GM06990 (cell line): ENCODE data around the gene GPR33.
"Not testable (repeated sequence)": the region's sequence is repeated elsewhere in the genome, so short reads cannot be mapped to it uniquely, and the experiment has no call there.

Experiments
- DNase-seq: peaks from one replicate; pipeline ENCODE4 v3.0.0-alpha.2; 2011; ENCODE audit not compliant: insufficient read length; ENCODE audit errors: extremely low read depth
- H3K27me3 ChIP-seq: replicated peaks from 2 replicates; pipeline ENCODE4 v1.6.0; 2011; ENCODE audit warnings: low read length; ENCODE audit not compliant: control insufficient read depth, insufficient read depth
- H3K36me3 ChIP-seq: 2 replicates; pipeline ENCODE4 v1.5.1; 2011; ENCODE audit warnings: low read length; ENCODE audit not compliant: control insufficient read depth, insufficient read depth
- H3K4me3 ChIP-seq: replicated peaks from 2 replicates; pipeline ENCODE4 v1.5.1; 2011; ENCODE audit warnings: low read depth, mild to moderate bottlenecking, control low read depth, low read length
- TF ChIP-seq, protein P1 (sequence below): IDR thresholded peaks from 2 replicates; pipeline ENCODE4 v1.5.1; 2011; ENCODE audit warnings: low read length, control low read depth, mild to moderate bottlenecking, inconsistent platforms; ENCODE audit not compliant: insufficient read depth, poor library complexity, severe bottlenecking

The GPR33 gene

DNA sequence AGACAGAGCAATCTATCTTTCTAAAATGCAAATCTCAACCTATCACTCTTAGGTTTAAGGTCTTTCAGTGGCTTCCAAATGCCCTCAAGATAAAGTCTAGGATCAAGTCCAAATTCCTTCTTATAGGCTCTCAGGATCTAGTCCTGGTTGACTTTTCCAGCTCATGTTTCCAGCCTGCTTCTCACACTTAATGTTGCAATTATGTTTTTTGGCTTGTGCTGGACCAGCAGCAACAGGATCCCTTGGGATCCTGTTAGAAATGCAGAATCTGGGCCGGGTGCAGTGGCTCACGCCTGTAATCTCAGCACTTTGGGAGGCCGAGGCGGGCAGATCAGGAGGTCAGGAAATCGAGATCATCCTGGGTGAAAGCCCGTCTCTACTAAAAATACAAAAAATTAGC, 10.6 kb downstream of the GPR33 start:
- DNase-seq, result no peak
- TF ChIP-seq, protein P1, sequence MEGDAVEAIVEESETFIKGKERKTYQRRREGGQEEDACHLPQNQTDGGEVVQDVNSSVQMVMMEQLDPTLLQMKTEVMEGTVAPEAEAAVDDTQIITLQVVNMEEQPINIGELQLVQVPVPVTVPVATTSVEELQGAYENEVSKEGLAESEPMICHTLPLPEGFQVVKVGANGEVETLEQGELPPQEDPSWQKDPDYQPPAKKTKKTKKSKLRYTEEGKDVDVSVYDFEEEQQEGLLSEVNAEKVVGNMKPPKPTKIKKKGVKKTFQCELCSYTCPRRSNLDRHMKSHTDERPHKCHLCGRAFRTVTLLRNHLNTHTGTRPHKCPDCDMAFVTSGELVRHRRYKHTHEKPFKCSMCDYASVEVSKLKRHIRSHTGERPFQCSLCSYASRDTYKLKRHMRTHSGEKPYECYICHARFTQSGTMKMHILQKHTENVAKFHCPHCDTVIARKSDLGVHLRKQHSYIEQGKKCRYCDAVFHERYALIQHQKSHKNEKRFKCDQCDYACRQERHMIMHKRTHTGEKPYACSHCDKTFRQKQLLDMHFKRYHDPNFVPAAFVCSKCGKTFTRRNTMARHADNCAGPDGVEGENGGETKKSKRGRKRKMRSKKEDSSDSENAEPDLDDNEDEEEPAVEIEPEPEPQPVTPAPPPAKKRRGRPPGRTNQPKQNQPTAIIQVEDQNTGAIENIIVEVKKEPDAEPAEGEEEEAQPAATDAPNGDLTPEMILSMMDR, result no peak
- Histone ChIP-seq H3K36me3 (no peaks in the 10 kb centered on the region), H3K4me3 (no peak overlapping the region), H3K27me3 (no peaks in the 10 kb centered on the region)

DNA sequence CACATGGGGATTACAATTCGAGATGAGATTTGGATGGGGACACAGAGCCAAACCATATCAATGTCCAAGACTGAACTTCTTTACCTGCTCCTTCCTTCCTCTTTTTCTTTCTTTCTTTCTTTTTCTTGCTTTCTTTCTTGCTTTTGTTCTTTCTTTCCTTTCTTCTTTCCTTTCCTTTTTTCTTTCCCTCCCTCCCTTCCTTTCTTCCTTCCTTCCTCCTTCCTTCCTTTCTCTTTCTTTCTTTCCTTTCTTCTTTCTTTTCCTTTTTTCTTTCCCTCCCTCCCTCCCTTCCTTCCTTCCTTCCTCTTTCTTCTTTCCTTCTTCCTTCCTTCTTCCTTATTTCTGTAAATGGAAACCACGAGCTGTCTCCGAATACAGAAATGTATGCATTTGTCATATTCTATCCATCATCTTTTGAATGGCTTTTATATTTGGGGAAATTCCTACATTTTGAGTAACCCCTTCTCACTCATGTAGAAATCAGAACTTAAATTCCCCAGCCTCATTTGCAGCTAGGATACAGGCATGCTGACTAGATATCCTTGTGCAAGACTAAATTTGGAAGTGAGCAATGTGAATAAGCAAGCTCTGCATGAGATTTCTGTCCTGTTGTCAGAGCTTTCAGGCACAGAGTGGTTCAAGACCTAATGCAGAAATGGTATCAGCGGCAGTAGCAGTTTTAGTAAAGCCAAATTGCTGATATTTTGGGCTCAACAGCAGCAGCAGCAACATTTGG, 11.5 kb downstream of the GPR33 start:
- no peaks in the 10 kb centered on the region for H3K27me3 ChIP-seq
- TF ChIP-seq, protein P1, result no peak
- H3K4me3 ChIP-seq, result no peak overlapping the region
- no peak for DNase-seq
- no peaks in the 10 kb centered on the region for H3K36me3 ChIP-seq

GRCh38 chr14:31466554-31466953, 21.3 kb downstream of the GPR33 start:
- TF ChIP-seq, protein P1, result no peak
- H3K4me3 ChIP-seq, result no peak overlapping the region
- no peaks in the 10 kb centered on the region for H3K36me3 ChIP-seq
- no peak for DNase-seq
- no peaks in the 10 kb centered on the region for H3K27me3 ChIP-seq

- DNase-seq, result no peak
- no peak overlapping the region for H3K4me3 ChIP-seq
- TF ChIP-seq, protein P1, result no peak
- no peaks in the 10 kb centered on the region for H3K36me3 ChIP-seq
- no peaks in the 10 kb centered on the region for H3K27me3 ChIP-seq
Observed at GRCh38 chr14:31465111-31465510, 22.7 kb downstream of the GPR33 start.

GRCh38 chr14:31462450-31462849, 25.4 kb downstream of the GPR33 start:
- not testable (repeated sequence) for DNase-seq, H3K27me3 ChIP-seq, H3K4me3 ChIP-seq, H3K36me3 ChIP-seq

DNA sequence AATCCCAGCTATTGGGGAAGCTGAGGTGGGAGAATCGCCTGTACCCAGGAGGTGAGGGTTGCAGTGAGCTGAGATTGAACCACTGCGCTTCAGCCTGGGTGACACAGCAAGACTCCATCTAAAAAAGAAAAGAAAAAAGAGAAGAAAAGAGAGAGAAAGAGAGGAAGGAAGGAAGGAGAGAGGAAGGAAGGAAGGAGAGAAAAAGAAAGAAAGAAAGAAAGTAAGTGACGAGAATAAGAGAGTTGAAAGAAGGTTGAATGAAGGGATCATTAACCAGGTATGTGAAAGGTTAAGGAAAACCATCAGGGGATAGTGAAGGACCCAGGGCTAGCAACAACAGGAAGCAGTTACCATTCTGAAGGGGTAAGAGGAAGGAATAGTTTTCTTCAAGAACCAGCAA, 26.3 kb downstream of the GPR33 start:
- Histone ChIP-seq H3K4me3 (no peak overlapping the region), H3K27me3 (no peaks in the 10 kb centered on the region), H3K36me3 (no peaks in the 10 kb centered on the region)
- TF ChIP-seq, protein P1, result no peak
- DNase-seq, result no peak
